Astrocyte (in vitro differentiated cells and primary cell): ENCODE results near the gene TM2D3. TPM values are rescaled to one million over a fixed set of nuclear protein-coding genes. Genes with fewer than 3 reads are reported as not detected.

Experiments used
- DNase-seq: peaks from one replicate; pipeline ENCODE4 v3.0.0-alpha.2; 2010; ENCODE audit warnings: low read depth
- FAIRE-seq: peaks from 2 replicates; lab custom pipeline; 2011; peaks lifted over from hg19 to GRCh38; lab: Jason Lieb, UNC
- H2AFZ ChIP-seq: 2 replicates; pipeline ENCODE4 v1.6.0; 2012; ENCODE audit warnings: low read depth, low read length, inconsistent platforms
- H3K27ac ChIP-seq: 2 replicates; pipeline ENCODE4 v1.5.1; 2011; ENCODE audit warnings: low read depth, low read length, inconsistent platforms
- H3K27me3 ChIP-seq: 2 replicates; pipeline ENCODE4 v1.6.0; 2011; ENCODE audit warnings: low read length, inconsistent platforms; ENCODE audit not compliant: insufficient read depth
- H3K36me3 ChIP-seq: 2 replicates; pipeline ENCODE4 v1.5.1; 2011; ENCODE audit warnings: low read length, inconsistent platforms; ENCODE audit not compliant: insufficient read depth
- H3K4me1 ChIP-seq: 2 replicates; pipeline ENCODE4 v1.5.1; 2011; ENCODE audit warnings: low read length, inconsistent platforms; ENCODE audit not compliant: insufficient read depth
- H3K4me2 ChIP-seq: 2 replicates; pipeline ENCODE4 v1.6.0; 2012; ENCODE audit warnings: low read length, inconsistent platforms
- H3K4me3 ChIP-seq: 2 replicates; pipeline ENCODE4 v1.5.1; 2011; ENCODE audit warnings: low read depth, mild to moderate bottlenecking, low read length, inconsistent platforms; ENCODE audit not compliant: insufficient read depth
- H3K79me2 ChIP-seq: 2 replicates; pipeline ENCODE4 v1.6.0; 2012; ENCODE audit warnings: mild to moderate bottlenecking, low read length, inconsistent platforms; ENCODE audit not compliant: insufficient read depth
- H3K9ac ChIP-seq: 2 replicates; pipeline ENCODE4 v1.6.0; 2012; ENCODE audit warnings: mild to moderate bottlenecking, low read length, inconsistent platforms
- H3K9me3 ChIP-seq: 2 replicates; pipeline ENCODE4 v1.5.1; 2012; ENCODE audit warnings: low read depth, mild to moderate bottlenecking, low read length, inconsistent platforms; ENCODE audit not compliant: insufficient read depth
- H4K20me1 ChIP-seq: 2 replicates; pipeline ENCODE4 v1.6.0; 2012; ENCODE audit warnings: low read length, inconsistent platforms; ENCODE audit not compliant: insufficient read depth
- H3K27ac Mint-ChIP-seq: one replicate; pipeline ENCODE4 v1.8.0; 2021; ENCODE audit warnings: mild to moderate bottlenecking, mixed read lengths; ENCODE audit not compliant: unreplicated experiment
- H3K27me3 Mint-ChIP-seq: one replicate; pipeline ENCODE4 v1.8.0; 2021; ENCODE audit warnings: low read depth, mixed read lengths; ENCODE audit not compliant: unreplicated experiment
- H3K36me3 Mint-ChIP-seq: one replicate; pipeline ENCODE4 v1.8.0; 2021; ENCODE audit warnings: low read depth, mixed read lengths; ENCODE audit not compliant: unreplicated experiment
- H3K4me1 Mint-ChIP-seq: one replicate; pipeline ENCODE4 v1.8.0; 2021; ENCODE audit warnings: low read depth, mixed read lengths; ENCODE audit not compliant: unreplicated experiment
- H3K4me3 Mint-ChIP-seq: one replicate; pipeline ENCODE4 v1.8.0; 2021; ENCODE audit warnings: mild to moderate bottlenecking, moderate library complexity, mixed read lengths; ENCODE audit not compliant: unreplicated experiment
- H3K9me3 Mint-ChIP-seq: one replicate; pipeline ENCODE4 v1.8.0; 2021; ENCODE audit warnings: mild to moderate bottlenecking, mixed read lengths; ENCODE audit not compliant: unreplicated experiment
- EZH2 ChIP-seq: IDR thresholded peaks from 2 replicates; pipeline ENCODE4 v1.6.1; 2012; ENCODE audit warnings: mild to moderate bottlenecking, low read length, inconsistent platforms; ENCODE audit not compliant: insufficient read depth
- total RNA-seq: library from RNA; stranded (reverse); gene quantifications from 2 replicates; pipeline ENCODE4 v1.2.1, GENCODE V29; 2021
- TF ChIP-seq, protein P1 (sequence below): IDR thresholded peaks from 2 replicates; pipeline ENCODE4 v1.5.1; 2011; ENCODE audit warnings: low read depth, mild to moderate bottlenecking, inconsistent platforms, low read length, moderate library complexity; ENCODE audit not compliant: insufficient read depth

The TM2D3 gene
- total RNA-seq, 1 donor from 2014 or later, result 28.1 TPM

DNA sequence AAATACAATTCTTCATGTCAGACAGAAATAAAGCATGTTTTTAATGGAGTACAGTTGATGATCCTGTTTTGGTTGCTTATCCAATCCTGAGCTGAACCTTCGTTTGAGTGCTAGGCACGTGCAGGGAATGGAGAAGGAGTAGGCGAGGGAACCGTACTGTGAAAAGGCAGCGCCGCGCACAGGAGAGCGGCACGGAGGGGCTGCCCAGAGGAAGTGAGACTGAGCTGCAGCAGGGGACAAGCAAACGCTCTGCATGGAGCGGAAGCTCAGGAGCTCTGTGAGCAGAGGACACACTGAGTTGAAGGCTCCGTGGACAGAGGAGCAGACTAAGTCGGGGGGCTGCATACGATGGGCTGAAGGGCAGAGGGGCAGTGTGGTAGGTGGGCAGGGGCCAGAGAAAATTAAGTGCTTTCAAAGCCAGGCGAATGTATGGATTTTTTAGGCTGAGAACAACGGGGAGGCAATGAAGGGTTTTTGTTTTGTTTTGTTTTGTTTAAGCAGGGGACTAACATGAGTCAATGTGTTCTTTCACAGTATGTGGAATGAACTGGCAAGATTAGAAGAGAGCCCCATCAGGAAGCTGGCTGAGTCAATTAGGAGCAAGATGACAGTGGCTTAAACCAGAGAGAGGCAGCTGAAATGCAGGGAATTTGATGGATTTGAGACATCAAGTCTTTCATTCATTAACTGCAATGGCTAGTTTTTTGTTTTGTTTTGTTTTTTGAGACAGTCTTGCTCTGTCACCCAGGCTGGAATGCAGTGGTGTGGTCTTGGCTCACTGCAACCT, 23.8 kb upstream of the TM2D3 start:
- Histone ChIP-seq H3K79me2 (no peaks in the 10 kb centered on the region), H4K20me1 (no peaks in the 10 kb centered on the region), H3K4me2 (peak overlapping the region; percentile 89), H3K27me3 (no peaks in the 10 kb centered on the region), H3K27ac (peak overlapping the region; percentile 93), H3K9ac (peak overlapping the region; percentile 82), H3K36me3 (no peaks in the 10 kb centered on the region), H2AFZ (peak overlapping the region; percentile 71), H3K9me3 (no peaks in the 10 kb centered on the region), H3K4me3 (peak overlapping the region; percentile 50), H3K4me1 (peaks cover 16% of the 10 kb centered on the region)
- DNase-seq (peak; percentile 68), FAIRE-seq (peak; percentile 32)
- H3K4me3 Mint-ChIP-seq, result peak overlapping the region; percentile 77
- TF ChIP-seq EZH2, result no peak
- TF ChIP-seq, protein P1, sequence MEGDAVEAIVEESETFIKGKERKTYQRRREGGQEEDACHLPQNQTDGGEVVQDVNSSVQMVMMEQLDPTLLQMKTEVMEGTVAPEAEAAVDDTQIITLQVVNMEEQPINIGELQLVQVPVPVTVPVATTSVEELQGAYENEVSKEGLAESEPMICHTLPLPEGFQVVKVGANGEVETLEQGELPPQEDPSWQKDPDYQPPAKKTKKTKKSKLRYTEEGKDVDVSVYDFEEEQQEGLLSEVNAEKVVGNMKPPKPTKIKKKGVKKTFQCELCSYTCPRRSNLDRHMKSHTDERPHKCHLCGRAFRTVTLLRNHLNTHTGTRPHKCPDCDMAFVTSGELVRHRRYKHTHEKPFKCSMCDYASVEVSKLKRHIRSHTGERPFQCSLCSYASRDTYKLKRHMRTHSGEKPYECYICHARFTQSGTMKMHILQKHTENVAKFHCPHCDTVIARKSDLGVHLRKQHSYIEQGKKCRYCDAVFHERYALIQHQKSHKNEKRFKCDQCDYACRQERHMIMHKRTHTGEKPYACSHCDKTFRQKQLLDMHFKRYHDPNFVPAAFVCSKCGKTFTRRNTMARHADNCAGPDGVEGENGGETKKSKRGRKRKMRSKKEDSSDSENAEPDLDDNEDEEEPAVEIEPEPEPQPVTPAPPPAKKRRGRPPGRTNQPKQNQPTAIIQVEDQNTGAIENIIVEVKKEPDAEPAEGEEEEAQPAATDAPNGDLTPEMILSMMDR, result no peak
- H3K36me3 Mint-ChIP-seq, result peaks cover 17% of the 10 kb centered on the region
- peak overlapping the region; percentile 100 for H3K27ac Mint-ChIP-seq
- H3K27me3 Mint-ChIP-seq, result no peaks in the 10 kb centered on the region
- peaks cover 23% of the 10 kb centered on the region for H3K4me1 Mint-ChIP-seq
- H3K9me3 Mint-ChIP-seq, result peaks cover 2% of the 10 kb centered on the region

DNA sequence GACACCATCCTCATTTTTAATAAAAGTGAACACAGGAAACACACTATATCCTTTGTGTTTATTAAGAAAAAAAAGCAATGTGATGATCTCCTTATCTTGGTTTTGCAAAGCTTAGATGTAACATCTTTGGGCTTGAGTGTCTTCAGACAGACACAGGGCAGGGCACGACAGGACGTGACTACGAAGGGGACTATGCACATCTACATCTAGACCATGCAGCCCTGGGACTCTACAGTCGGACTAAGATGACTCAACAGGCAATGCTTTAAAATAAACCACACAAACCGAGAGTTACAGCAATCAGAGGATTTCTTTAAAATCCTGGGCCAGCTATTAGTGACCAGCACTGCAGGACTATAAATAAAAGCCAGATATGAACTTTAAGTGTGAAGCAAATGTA, 22.8 kb upstream of the TM2D3 start:
- H3K27ac Mint-ChIP-seq, result peak overlapping the region; percentile 100
- FAIRE-seq, result peak; percentile 98
- H3K9me3 Mint-ChIP-seq, result peaks cover 2% of the 10 kb centered on the region
- no peaks in the 10 kb centered on the region for H3K27me3 Mint-ChIP-seq
- H2AFZ ChIP-seq, result no peak overlapping the region
- no peak overlapping the region for H3K4me3 ChIP-seq
- H3K36me3 Mint-ChIP-seq, result peaks cover 18% of the 10 kb centered on the region
- H3K4me1 Mint-ChIP-seq, result peaks cover 23% of the 10 kb centered on the region
- H3K4me1 ChIP-seq, result peaks cover 16% of the 10 kb centered on the region
- H3K79me2 ChIP-seq, result no peaks in the 10 kb centered on the region
- H3K4me2 ChIP-seq, result peak overlapping the region; percentile 89
- no peaks in the 10 kb centered on the region for H3K9me3 ChIP-seq
- H3K27me3 ChIP-seq, result no peaks in the 10 kb centered on the region
- DNase-seq, result peak; percentile 81
- H3K4me3 Mint-ChIP-seq, result no peak overlapping the region
- H3K27ac ChIP-seq, result peak overlapping the region; percentile 93
- no peaks in the 10 kb centered on the region for H4K20me1 ChIP-seq
- no peak for TF ChIP-seq EZH2
- TF ChIP-seq, protein P1, result no peak
- H3K9ac ChIP-seq, result peak overlapping the region; percentile 82
- peaks cover 4% of the 10 kb centered on the region for H3K36me3 ChIP-seq

DNA sequence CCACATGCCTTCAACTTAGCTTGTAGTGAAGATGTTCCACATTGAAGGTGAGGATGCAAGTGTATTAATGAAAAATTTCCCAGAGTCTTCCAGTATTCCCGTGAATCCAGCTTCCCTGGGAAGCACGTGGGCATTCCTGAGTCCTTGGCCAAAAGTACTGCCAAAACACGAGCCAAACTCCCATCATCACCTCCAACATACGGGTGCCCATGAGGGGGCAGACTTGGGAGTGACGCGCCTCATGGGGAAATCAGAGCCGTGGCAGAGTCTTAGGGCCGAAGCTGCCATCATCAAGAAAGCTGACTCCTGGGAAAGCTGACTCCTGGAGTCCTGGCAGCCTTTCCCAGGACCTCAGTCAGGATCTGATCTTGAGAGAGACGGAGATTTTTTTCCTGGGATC, 20.1 kb upstream of the TM2D3 start:
- Histone ChIP-seq H3K27ac (no peak overlapping the region), H3K9me3 (no peaks in the 10 kb centered on the region), H2AFZ (no peak overlapping the region), H3K27me3 (no peaks in the 10 kb centered on the region), H3K4me2 (no peak overlapping the region), H3K9ac (no peak overlapping the region), H3K4me3 (no peak overlapping the region), H3K36me3 (peaks cover 11% of the 10 kb centered on the region), H4K20me1 (no peaks in the 10 kb centered on the region), H3K4me1 (peaks cover 16% of the 10 kb centered on the region), H3K79me2 (no peaks in the 10 kb centered on the region)
- Mint-ChIP-seq H3K4me3 (no peak overlapping the region), H3K27ac (no peak overlapping the region), H3K27me3 (no peaks in the 10 kb centered on the region), H3K4me1 (peaks cover 21% of the 10 kb centered on the region), H3K9me3 (peaks cover 4% of the 10 kb centered on the region), H3K36me3 (peaks cover 20% of the 10 kb centered on the region)
- TF ChIP-seq EZH2, result no peak
- TF ChIP-seq, protein P1, result no peak
- no peak for DNase-seq
- no peak for FAIRE-seq
